SK-N-MC (cell line): ENCODE data around the gene STAM.

Experiments used
- EZH2 ChIP-seq: fragments of 200-600 bp; sonication (generic); IDR thresholded peaks from one replicate; pipeline ENCODE4 v1.6.1; 2017; ENCODE audit warnings: antibody characterized with exemption
- FOXP2 ChIP-seq: optimal IDR thresholded peaks from 2 replicates; pipeline ENCODE3; 2011; ENCODE audit warnings: mild to moderate bottlenecking, moderate library complexity; ENCODE audit not compliant: insufficient read depth; ENCODE audit errors: extremely low read length, control extremely low read depth
- POLR2AphosphoS5 ChIP-seq: IDR thresholded peaks from 2 replicates; pipeline ENCODE4 v1.6.1; 2012; ENCODE audit warnings: mild to moderate bottlenecking, low read depth, low read length, borderline replicate concordance

DNA sequence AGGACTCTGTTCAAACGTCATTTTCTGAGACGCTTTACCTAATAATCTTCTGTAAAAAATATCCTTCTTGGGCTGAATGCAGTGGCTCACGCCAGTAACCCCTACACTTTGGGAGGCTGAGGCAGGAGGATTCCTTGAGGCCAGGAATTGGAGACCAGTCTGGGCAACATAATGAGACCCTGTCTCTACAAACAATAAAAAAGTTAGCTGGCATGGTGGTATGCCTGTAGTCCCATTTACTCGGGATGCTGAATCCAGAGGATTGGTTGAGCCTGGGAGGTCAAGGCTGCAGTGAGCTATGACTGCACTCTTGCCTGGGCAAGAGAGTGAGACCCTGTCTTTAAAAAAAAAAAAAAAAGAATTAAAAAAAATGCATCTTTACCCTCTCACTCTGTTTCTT is 5.1 kb downstream of the STAM start:
- no peak for TF ChIP-seq EZH2
- no peak for TF ChIP-seq POLR2AphosphoS5
- no peak for TF ChIP-seq FOXP2
